H1 (cell line): ENCODE results near the gene ARFGEF3. TPM values are rescaled to one million over a fixed set of nuclear protein-coding genes. Genes with fewer than 3 reads are reported as not detected.

Source experiments
- CTCF ChIA-PET: fragments of 300-600 bp; sonication (Branson Sonifier 250); formaldehyde crosslinking; loops from one replicate; lab custom pipeline; 2021; ENCODE audit not compliant: partially characterized antibody; lab: Charles Lee
- POLR2A ChIA-PET: fragments of 300-600 bp; sonication (Branson Sonifier 250); formaldehyde crosslinking; loops from one replicate; lab custom pipeline; 2021; ENCODE audit warnings: inconsistent platforms; ENCODE audit not compliant: partially characterized antibody; lab: Charles Lee
- DNase-seq, 2 experiments: peaks; one replicate each; pipeline versions ENCODE4 v3.0.0 to v3.0.0-alpha.2; 2010 to 2022; ENCODE audit warnings: low spot score in 2 of 2, low read depth in 1 of 2, mixed read lengths in 1 of 2
- FAIRE-seq: peaks from 2 replicates; lab custom pipeline; 2011; peaks lifted over from hg19 to GRCh38; lab: Jason Lieb, UNC
- H2AFZ ChIP-seq: 2 replicates; pipeline ENCODE4 v1.8.1; 2012; ENCODE audit warnings: low read length, inconsistent platforms
- H2AK5ac ChIP-seq: 2 replicates; pipeline ENCODE4 v1.6.1; 2013; ENCODE audit warnings: low read depth, low read length
- H2BK120ac ChIP-seq: replicated peaks from 2 replicates; pipeline ENCODE3; 2013; ENCODE audit warnings: low read depth, low read length, inconsistent platforms
- H2BK12ac ChIP-seq: 2 replicates; pipeline ENCODE4 v1.6.1; 2013; ENCODE audit warnings: low read depth, low read length
- H2BK15ac ChIP-seq: 2 replicates; pipeline ENCODE4 v1.6.1; 2013; ENCODE audit warnings: low read length
- H2BK20ac ChIP-seq: 2 replicates; pipeline ENCODE4 v1.6.1; 2013; ENCODE audit warnings: low read length
- H2BK5ac ChIP-seq: 2 replicates; pipeline ENCODE4 v1.6.1; 2013; ENCODE audit warnings: low read depth, low read length
- H3K14ac ChIP-seq: 2 replicates; pipeline ENCODE4 v1.6.1; 2013; ENCODE audit warnings: inconsistent platforms; ENCODE audit not compliant: insufficient read length
- H3K18ac ChIP-seq: 2 replicates; pipeline ENCODE4 v1.6.1; 2013; ENCODE audit warnings: low read length; ENCODE audit errors: extremely low read depth
- H3K23ac ChIP-seq: 2 replicates; pipeline ENCODE4 v1.6.1; 2013; ENCODE audit warnings: inconsistent platforms; ENCODE audit not compliant: insufficient read length
- H3K23me2 ChIP-seq: 2 replicates; pipeline ENCODE4 v1.6.1; 2013; ENCODE audit warnings: low read depth, low read length
- H3K27ac ChIP-seq: 2 replicates; pipeline ENCODE4 v1.6.1; 2011; ENCODE audit warnings: low read depth, low read length, inconsistent platforms
- H3K27me3 ChIP-seq, 4 experiments: replicated peaks in 1 of 4; 1 replicate in 1 of 4; 2 replicates in 3 of 4; pipeline versions ENCODE4 v1.6.1 to v1.8.1; 2011 to 2013; ENCODE audit warnings: low read length in 3 of 4, mild to moderate bottlenecking in 3 of 4, inconsistent platforms in 2 of 4, mixed read lengths in 2 of 4, moderate library complexity in 1 of 4; ENCODE audit not compliant: control insufficient read depth in 3 of 4, insufficient read depth in 3 of 4; ENCODE audit errors: extremely low read depth in 1 of 4
- H3K36me3 ChIP-seq, 4 experiments: 2 replicates each; pipeline versions ENCODE4 v1.6.1 to v1.8.1; 2011 to 2013; ENCODE audit warnings: mild to moderate bottlenecking in 4 of 4, low read length in 3 of 4, moderate library complexity in 2 of 4, control low read depth in 1 of 4, inconsistent platforms in 1 of 4; ENCODE audit not compliant: insufficient read depth in 4 of 4, control insufficient read depth in 2 of 4
- H3K4ac ChIP-seq: replicated peaks from 2 replicates; pipeline ENCODE3; 2013; ENCODE audit warnings: low read length, low read depth, mixed read lengths, inconsistent platforms; ENCODE audit not compliant: insufficient read length
- H3K4me1 ChIP-seq, 4 experiments: replicated peaks in 1 of 4; 1 replicate in 1 of 4; 2 replicates in 3 of 4; pipeline versions ENCODE4 v1.6.1 to v1.8.1; 2011 to 2013; ENCODE audit warnings: low read length in 3 of 4, inconsistent platforms in 2 of 4, mixed read lengths in 1 of 4; ENCODE audit not compliant: insufficient read depth in 4 of 4, control insufficient read depth in 3 of 4
- H3K4me2 ChIP-seq, 2 experiments: 2 replicates each; pipeline versions ENCODE4 v1.6.1 to v1.8.1; 2011 to 2013; ENCODE audit warnings: low read depth in 2 of 2, low read length in 2 of 2, control low read depth in 1 of 2, inconsistent platforms in 1 of 2, mild to moderate bottlenecking in 1 of 2; ENCODE audit not compliant: insufficient read depth in 1 of 2
- H3K4me3 ChIP-seq, 4 experiments: fragments of 200-600, 300-600 bp in 1 of 4; sonication (generic), shearing (Covaris generic), sonication (Bioruptor Twin) in 1 of 4; 2 replicates each; pipeline versions ENCODE4 v1.5.1 to v1.8.1; 2011 to 2016; ENCODE audit warnings: low read length in 4 of 4, low read depth in 3 of 4, control low read depth in 2 of 4, inconsistent platforms in 2 of 4, mild to moderate bottlenecking in 2 of 4, mixed read lengths in 1 of 4, moderate library complexity in 1 of 4; ENCODE audit not compliant: insufficient read depth in 2 of 4; ENCODE audit errors: extremely low read depth in 1 of 4
- H3K56ac ChIP-seq: replicated peaks from 2 replicates; pipeline ENCODE3; 2013; ENCODE audit warnings: low read depth, mild to moderate bottlenecking, mixed read lengths, low read length, inconsistent platforms; ENCODE audit not compliant: insufficient read length
- H3K79me1 ChIP-seq: 2 replicates; pipeline ENCODE4 v1.6.1; 2013; ENCODE audit warnings: low read depth, low read length, control low read depth
- H3K79me2 ChIP-seq, 2 experiments: 2 replicates each; pipeline versions ENCODE4 v1.6.1 to v1.8.1; 2012 to 2013; ENCODE audit warnings: low read length in 2 of 2, mild to moderate bottlenecking in 2 of 2, inconsistent platforms in 1 of 2; ENCODE audit not compliant: insufficient read depth in 2 of 2, control insufficient read depth in 1 of 2
- H3K9ac ChIP-seq, 4 experiments: replicated peaks in 1 of 4; 1 replicate in 1 of 4; 2 replicates in 3 of 4; pipeline versions ENCODE4 v1.6.1 to v1.8.1; 2011 to 2013; ENCODE audit warnings: low read depth in 3 of 4, low read length in 3 of 4, control low read depth in 2 of 4, mild to moderate bottlenecking in 2 of 4, moderate library complexity in 2 of 4, inconsistent platforms in 1 of 4; ENCODE audit errors: extremely low read depth in 1 of 4
- H3K9me3 ChIP-seq, 2 experiments: 2 replicates each; pipeline versions ENCODE4 v1.6.1 to v1.8.1; 2012 to 2013; ENCODE audit warnings: mild to moderate bottlenecking in 2 of 2, moderate library complexity in 2 of 2, control low read depth in 1 of 2, inconsistent platforms in 1 of 2, low read depth in 1 of 2, low read length in 1 of 2, mixed read lengths in 1 of 2; ENCODE audit not compliant: insufficient read depth in 2 of 2
- H4K20me1 ChIP-seq, 2 experiments: replicated peaks in 1 of 2; 2 replicates each; pipeline versions ENCODE3 to v1.8.1; 2011 to 2013; ENCODE audit warnings: inconsistent platforms in 2 of 2, low read length in 2 of 2, mild to moderate bottlenecking in 1 of 2; ENCODE audit not compliant: insufficient read depth in 2 of 2, control insufficient read depth in 1 of 2
- H4K5ac ChIP-seq: 2 replicates; pipeline ENCODE4 v1.6.1; 2013; ENCODE audit warnings: low read length, low read depth, mixed read lengths, inconsistent platforms; ENCODE audit not compliant: insufficient read length
- H4K8ac ChIP-seq: 2 replicates; pipeline ENCODE4 v1.8.0; 2013; ENCODE audit warnings: mild to moderate bottlenecking, moderate library complexity, low read length, inconsistent platforms; ENCODE audit not compliant: insufficient read depth; ENCODE audit errors: extremely low read depth
- H4K91ac ChIP-seq: replicated peaks from 2 replicates; pipeline ENCODE3; 2013; ENCODE audit warnings: low read length, mixed read lengths, inconsistent platforms; ENCODE audit not compliant: insufficient read length
- ASH2L ChIP-seq: fragments of 200-600, 300-600 bp; sonication (generic); IDR thresholded peaks from one replicate; pipeline ENCODE4 v1.7.1; 2017; ENCODE audit warnings: low read length
- BCL11A ChIP-seq, 2 experiments: IDR thresholded peaks; one replicate each; pipeline ENCODE4 v1.6.1; 2011; ENCODE audit warnings: low read depth in 2 of 2, low read length in 2 of 2, mild to moderate bottlenecking in 2 of 2
- CHD2 ChIP-seq: IDR thresholded peaks from 2 replicates; pipeline ENCODE4 v1.6.1; 2012; ENCODE audit warnings: low read length, improper control_type of control experiment
- JUN ChIP-seq: IDR thresholded peaks from 2 replicates; pipeline ENCODE4 v1.6.1; 2011; ENCODE audit warnings: low read depth, mild to moderate bottlenecking, improper control_type of control experiment, low read length
- KDM4A ChIP-seq: IDR thresholded peaks from one replicate; pipeline ENCODE4 v1.7.1; 2012; ENCODE audit warnings: low read depth, mild to moderate bottlenecking, moderate library complexity, low read length, inconsistent platforms; ENCODE audit not compliant: severe bottlenecking
- NANOG ChIP-seq: IDR thresholded peaks from 2 replicates; pipeline ENCODE4 v1.6.1; 2011; ENCODE audit warnings: low read length, low read depth, mild to moderate bottlenecking, inconsistent platforms; ENCODE audit not compliant: insufficient read depth, poor library complexity, severe bottlenecking
- POLR2A ChIP-seq, 2 experiments: IDR thresholded peaks; 1 replicate in 1 of 2; 2 replicates in 1 of 2; pipeline ENCODE4 v1.6.1; 2011; ENCODE audit warnings: low read depth in 2 of 2, low read length in 2 of 2, mild to moderate bottlenecking in 2 of 2; ENCODE audit errors: control extremely low read depth in 1 of 2
- POLR2AphosphoS5 ChIP-seq: IDR thresholded peaks from 2 replicates; pipeline ENCODE4 v1.6.1; 2011; ENCODE audit warnings: low read depth, low read length
- POU5F1 ChIP-seq: IDR thresholded peaks from 2 replicates; pipeline ENCODE4 v1.6.1; 2011; ENCODE audit warnings: low read depth, mild to moderate bottlenecking, low read length, moderate library complexity
- SIN3A ChIP-seq, 2 experiments: IDR thresholded peaks in 1 of 2; conservative IDR thresholded peaks in 1 of 2; 2 replicates each; pipeline ENCODE4 v1.6.1; 2011 to 2012; ENCODE audit warnings: low read length in 2 of 2, improper control_type of control experiment in 1 of 2, low read depth in 1 of 2, mild to moderate bottlenecking in 1 of 2
- SP1 ChIP-seq: IDR thresholded peaks from 2 replicates; pipeline ENCODE4 v1.6.1; 2011; ENCODE audit warnings: low read depth, low read length
- SUZ12 ChIP-seq: fragments of 200-600 bp; sonication (generic); IDR thresholded peaks from 2 replicates; pipeline ENCODE4 v1.6.1; 2012; ENCODE audit warnings: mild to moderate bottlenecking, inconsistent platforms, low read length, moderate library complexity, mixed read lengths
- TBP ChIP-seq: IDR thresholded peaks from 2 replicates; pipeline ENCODE4 v1.6.1; 2011; ENCODE audit warnings: low read depth, low read length, improper control_type of control experiment
- TCF12 ChIP-seq: IDR thresholded peaks from 2 replicates; pipeline ENCODE4 v1.6.1; 2011; ENCODE audit warnings: low read depth, mild to moderate bottlenecking, low read length
- TEAD4 ChIP-seq: IDR thresholded peaks from 2 replicates; pipeline ENCODE4 v1.6.1; 2012; ENCODE audit warnings: low read depth, low read length, inconsistent platforms, mixed read lengths
- WGBS, 2 experiments: shearing (Covaris generic) in 1 of 2; methylation state at CpG; one replicate each; pipeline versions ENCODE4 v1.1.6 to v1.1.7; 2013 to 2015; ENCODE audit warnings: low lambda C conversion rate in 2 of 2, mixed read lengths in 2 of 2, inconsistent platforms in 1 of 2, low coverage in 1 of 2, missing lambda C conversion rate in 1 of 2; ENCODE audit not compliant: insufficient replicate concordance in 2 of 2, insufficient coverage in 1 of 2, insufficient read length in 1 of 2; ENCODE audit errors: extremely low coverage in 1 of 2, missing lambda C conversion rate in 1 of 2; 5-methylcytosine and 5-hydroxymethylcytosine counted together
- polyA plus RNA-seq, 7 experiments: library from polyadenylated mRNA; depleted of rRNA in 3 of 7; stranded (reverse) in 5 of 7; unstranded in 2 of 7; fragments of >200 nt in 5 of 7; fragments of 200-250 nt in 2 of 7; gene quantifications; 1 replicate in 5 of 7; 2 replicates in 1 of 7; 4 replicates in 1 of 7; pipeline versions ENCODE4 v1.2.1 to v1.2.3, GENCODE V29; 2011 to 2013; ENCODE audit warnings: missing spikeins in 2 of 7, mixed read lengths in 2 of 7
- total RNA-seq: library from RNA; stranded (reverse); fragmentation: NEBNext Ultra II Directional; extraction: Animal tissue kit (Norgen Biotek cat#: 25700); gene quantifications from 2 replicates; pipeline ENCODE4 v1.2.1, GENCODE V29; 2021

ARFGEF3 gene
- total and polyA plus RNA-seq, 2 of the 8 experiments (the other 6 are each of a cell fraction or from before 2014, with no cell fraction given): 5.8 to 23.2 TPM

DNA sequence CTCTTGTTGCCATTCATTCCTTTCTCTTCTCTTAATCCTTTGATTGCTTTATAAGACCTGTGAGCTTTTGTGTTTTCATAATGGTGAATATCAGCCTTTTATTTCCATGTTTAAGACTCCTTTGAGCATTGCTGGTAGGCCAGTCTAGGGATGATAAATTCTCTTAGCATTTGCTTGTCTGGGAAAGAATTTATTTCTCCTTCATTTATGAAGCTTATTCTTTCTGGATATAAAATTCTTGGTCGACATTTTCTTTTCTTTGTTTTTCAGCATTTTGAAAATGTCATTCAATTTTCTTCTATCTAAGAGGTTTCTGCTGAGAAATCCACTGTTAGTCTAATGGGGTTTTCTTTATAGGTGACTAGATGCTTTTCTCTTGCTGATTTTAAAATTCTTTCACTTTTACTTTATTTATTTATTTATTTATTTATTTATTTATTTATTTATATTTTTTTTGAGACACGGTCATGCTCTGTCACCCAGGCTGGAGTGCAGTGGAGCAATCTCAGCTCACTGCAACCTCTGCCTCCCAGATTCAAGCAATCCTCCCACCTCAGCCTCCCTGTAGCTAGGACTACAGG lies 15.0 kb downstream of the ARFGEF3 start:
- H3K9ac ChIP-seq: no peak overlapping the region
- H2AK5ac ChIP-seq: no peak overlapping the region
- no peak overlapping the region for H3K56ac ChIP-seq
- H3K4me1 ChIP-seq: peaks cover 0 to 5% (median 1%) of the 10 kb centered on the region in 4 experiments; a peak in 3 of 7 replicates
- H3K79me1 ChIP-seq: no peaks in the 10 kb centered on the region
- DNase-seq: no peak
- no peak overlapping the region for H3K4me3 ChIP-seq
- H4K5ac ChIP-seq: no peak overlapping the region
- no peak overlapping the region for H4K91ac ChIP-seq
- no peak overlapping the region for H3K14ac ChIP-seq
- H3K18ac ChIP-seq: no peak overlapping the region
- no peak overlapping the region for H3K4ac ChIP-seq
- H2BK12ac ChIP-seq: no peak overlapping the region
- ChIA-PET CTCF (interaction anchor here (0.7 kb wide), 1 partner anchor 130 kb away, joined by 3 read pairs; no protein-coding TSS in a partner anchor), POLR2A (interaction anchor here (0.9 kb wide), 2 partner anchors 14 to 16 kb away, joined by 3 read pairs; no protein-coding TSS in a partner anchor)
- no peaks in the 10 kb centered on the region for H3K27me3 ChIP-seq
- H2BK20ac ChIP-seq: no peak overlapping the region
- no peak overlapping the region for H4K8ac ChIP-seq
- no peaks in the 10 kb centered on the region for H4K20me1 ChIP-seq
- H3K4me2 ChIP-seq: no peak overlapping the region
- H3K79me2 ChIP-seq: no peaks in the 10 kb centered on the region; a peak in 1 of 4 replicates
- H3K36me3 ChIP-seq: 0 out of 8 replicates have a peak, but pooled peaks cover 0 to 5% (median 0%) of the 10 kb centered on the region in 4 experiments
- H3K23ac ChIP-seq: no peak overlapping the region
- H3K23me2 ChIP-seq: no peaks in the 10 kb centered on the region
- peaks cover 9 to 12% of the 10 kb centered on the region in 2 experiments for H3K9me3 ChIP-seq
- H2BK5ac ChIP-seq: no peak overlapping the region
- H2AFZ ChIP-seq: no peak overlapping the region
- WGBS, 2 experiments: 90% methylated on average over 2 of the region's 2 CpGs; no CpG with 5 or more reads in 1 of the 2 experiments
- H2BK15ac ChIP-seq: no peak overlapping the region
- no peak for FAIRE-seq
- H2BK120ac ChIP-seq: no peak overlapping the region
- no peak overlapping the region for H3K27ac ChIP-seq
- no peak for TF ChIP-seq POLR2AphosphoS5
- TF ChIP-seq SIN3A (conservative IDR thresholded peaks at IDR 0.05 in 1 of 2, IDR thresholded peaks at IDR 0.05 in 1 of 2; ENCODE audit: low read depth in 1 of 2, low read length in 2 of 2): no peak
- TF ChIP-seq BCL11A (IDR thresholded peaks at IDR 0.05; ENCODE audit: low read depth in 2 of 2, low read length in 2 of 2): no peak
- no peak for TF ChIP-seq CHD2
- TF ChIP-seq NANOG: no peak
- no peak for TF ChIP-seq TCF12
- TF ChIP-seq ASH2L: no peak
- TF ChIP-seq POU5F1: no peak
- TF ChIP-seq POLR2A (IDR thresholded peaks at IDR 0.05; ENCODE audit: control extremely low read depth in 1 of 2, low read depth in 2 of 2, low read length in 2 of 2): no peak
- TF ChIP-seq SP1: no peak
- TF ChIP-seq TBP: no peak
- TF ChIP-seq SUZ12: no peak
- TF ChIP-seq JUN: no peak
- no peak for TF ChIP-seq KDM4A
- no peak for TF ChIP-seq TEAD4
